HEK293 (cell line): ENCODE measurements around the gene CTIF.

Source experiments
- CTCF ChIA-PET: fragments of 350-600 bp; formaldehyde crosslinking; extraction: SDS; loops from one replicate; lab custom pipeline; 2021; ENCODE audit warnings: antibody characterized with exemption; lab: Yijun Ruan, JAX
- POLR2A ChIA-PET: fragments of 300-600 bp; formaldehyde crosslinking; extraction: SDS; loops from one replicate; lab custom pipeline; 2020; ENCODE audit warnings: antibody characterized with exemption, inconsistent platforms; lab: Yijun Ruan, JAX
- H3K27ac ChIP-seq: fragments of 200-500 bp; sonication (Bioruptor generic); 2 replicates; pipeline ENCODE4 v1.5.1; 2014; ENCODE audit warnings: low read depth, low read length, control low read depth, inconsistent platforms; ENCODE audit errors: extremely low read depth
- H3K36me3 ChIP-seq, 2 experiments: fragments of 200-500 bp in 1 of 2; sonication (Bioruptor generic) in 1 of 2; 1 replicate in 1 of 2; 2 replicates in 1 of 2; pipeline ENCODE4 v1.5.1; 2014 to 2017; ENCODE audit warnings: inconsistent platforms in 2 of 2, low read length in 2 of 2; ENCODE audit not compliant: control insufficient read depth in 2 of 2, insufficient read depth in 1 of 2
- H3K4me1 ChIP-seq: fragments of 200-500 bp; sonication (Bioruptor generic); 2 replicates; pipeline ENCODE4 v1.5.1; 2014; ENCODE audit warnings: mild to moderate bottlenecking, low read length, inconsistent platforms; ENCODE audit not compliant: control insufficient read depth, insufficient read depth
- H3K4me3 ChIP-seq: 2 replicates; pipeline ENCODE4 v1.5.1; 2011; ENCODE audit warnings: low read depth, mild to moderate bottlenecking, control low read depth, low read length, moderate library complexity
- H3K9me3 ChIP-seq: fragments of 200-500 bp; sonication (Bioruptor generic); 2 replicates; pipeline ENCODE4 v1.5.1; 2014; ENCODE audit warnings: low read depth, low read length, inconsistent platforms; ENCODE audit not compliant: control insufficient read depth, insufficient read depth
- FEZF1 ChIP-seq: fragments of 450-650 bp; formaldehyde crosslinking; IDR thresholded peaks from 2 replicates; pipeline ENCODE4 v1.5.1; 2016; ENCODE audit warnings: missing biosample characterization, missing genetic modification characterization
- GLI2 ChIP-seq: fragments of 450-650 bp; formaldehyde crosslinking; IDR thresholded peaks from 2 replicates; pipeline ENCODE4; 2017; ENCODE audit warnings: missing biosample characterization, missing genetic modification characterization, low read depth, borderline replicate concordance
- GLI4 ChIP-seq: fragments of 450-650 bp; formaldehyde crosslinking; IDR thresholded peaks from 2 replicates; pipeline ENCODE4 v1.5.1; 2016; ENCODE audit warnings: missing biosample characterization, missing genetic modification characterization
- INSM2 ChIP-seq: fragments of 450-650 bp; formaldehyde crosslinking; IDR thresholded peaks from 2 replicates; pipeline ENCODE4 v1.5.1; 2016; ENCODE audit warnings: missing biosample characterization, missing genetic modification characterization
- KLF10 ChIP-seq: fragments of 450-650 bp; IDR thresholded peaks from 2 replicates; pipeline ENCODE4 v1.5.1; 2018; ENCODE audit warnings: missing biosample characterization, mild to moderate bottlenecking, missing genetic modification characterization
- KLF8 ChIP-seq: fragments of 450-650 bp; formaldehyde crosslinking; IDR thresholded peaks from 2 replicates; pipeline ENCODE4 v1.5.1; 2016; ENCODE audit warnings: missing biosample characterization, missing genetic modification characterization
- REPIN1 ChIP-seq: fragments of 450-650 bp; formaldehyde crosslinking; IDR thresholded peaks from 2 replicates; pipeline ENCODE4 v1.5.1; 2017; ENCODE audit warnings: missing biosample characterization, missing genetic modification characterization, low read depth
- SCRT1 ChIP-seq: fragments of 450-650 bp; formaldehyde crosslinking; IDR thresholded peaks from 2 replicates; pipeline ENCODE4 v1.5.1; 2016; ENCODE audit warnings: missing biosample characterization, missing genetic modification characterization, borderline replicate concordance
- SETDB1 ChIP-seq: IDR thresholded peaks from one replicate; pipeline ENCODE4 v1.6.1; 2017; ENCODE audit warnings: mild to moderate bottlenecking, low read length, moderate library complexity, mixed read lengths; ENCODE audit not compliant: insufficient read length
- SP2 ChIP-seq: fragments of 450-650 bp; formaldehyde crosslinking; IDR thresholded peaks from 2 replicates; pipeline ENCODE4 v1.5.1; 2016; ENCODE audit warnings: missing biosample characterization, missing genetic modification characterization
- TRIM28 ChIP-seq: IDR thresholded peaks from 2 replicates; pipeline ENCODE4 v1.6.1; 2011; ENCODE audit warnings: low read length, control low read depth, borderline replicate concordance
- ZBTB48 ChIP-seq: fragments of 450-650 bp; formaldehyde crosslinking; IDR thresholded peaks from 2 replicates; pipeline ENCODE4 v1.5.1; 2016; ENCODE audit warnings: missing biosample characterization, missing genetic modification characterization
- ZBTB7A ChIP-seq: fragments of 450-650 bp; formaldehyde crosslinking; IDR thresholded peaks from 2 replicates; pipeline ENCODE4 v1.5.1; 2016; ENCODE audit warnings: low read depth, missing biosample characterization, missing genetic modification characterization
- ZFP41 ChIP-seq: fragments of 450-650 bp; formaldehyde crosslinking; IDR thresholded peaks from 2 replicates; pipeline ENCODE4 v1.5.1; 2016; ENCODE audit warnings: missing biosample characterization, missing genetic modification characterization, borderline replicate concordance
- ZIC2 ChIP-seq: fragments of 450-650 bp; formaldehyde crosslinking; IDR thresholded peaks from 2 replicates; pipeline ENCODE4 v1.5.1; 2016; ENCODE audit warnings: missing biosample characterization, missing genetic modification characterization
- ZNF112 ChIP-seq: fragments of 450-650 bp; formaldehyde crosslinking; IDR thresholded peaks from 2 replicates; pipeline ENCODE4 v1.5.0; 2017; ENCODE audit warnings: missing biosample characterization, missing genetic modification characterization
- ZNF16 ChIP-seq: fragments of 450-650 bp; formaldehyde crosslinking; IDR thresholded peaks from 2 replicates; pipeline ENCODE4 v1.5.1; 2016; ENCODE audit warnings: low read depth, missing biosample characterization, missing genetic modification characterization
- ZNF18 ChIP-seq: fragments of 450-650 bp; formaldehyde crosslinking; IDR thresholded peaks from 2 replicates; pipeline ENCODE4 v1.5.1; 2016; ENCODE audit warnings: missing biosample characterization, missing genetic modification characterization
- ZNF221 ChIP-seq: fragments of 450-650 bp; formaldehyde crosslinking; IDR thresholded peaks from 2 replicates; pipeline ENCODE4 v1.5.1; 2017; ENCODE audit warnings: missing biosample characterization, missing genetic modification characterization, borderline replicate concordance
- ZNF398 ChIP-seq: fragments of 450-650 bp; formaldehyde crosslinking; IDR thresholded peaks from 2 replicates; pipeline ENCODE4 v1.5.1; 2017; ENCODE audit warnings: missing biosample characterization, missing genetic modification characterization
- ZNF600 ChIP-seq: fragments of 450-650 bp; formaldehyde crosslinking; IDR thresholded peaks from 2 replicates; pipeline ENCODE4 v1.5.1; 2016; ENCODE audit warnings: missing biosample characterization, missing genetic modification characterization
- ZNF768 ChIP-seq: fragments of 450-650 bp; formaldehyde crosslinking; IDR thresholded peaks from 2 replicates; pipeline ENCODE4 v1.5.1; 2018; ENCODE audit warnings: missing biosample characterization, mild to moderate bottlenecking, missing genetic modification characterization
- ZNF777 ChIP-seq: fragments of 450-650 bp; formaldehyde crosslinking; IDR thresholded peaks from 2 replicates; pipeline ENCODE4 v1.5.1; 2017; ENCODE audit warnings: missing biosample characterization, missing genetic modification characterization, borderline replicate concordance
- ZNF785 ChIP-seq: fragments of 450-650 bp; formaldehyde crosslinking; IDR thresholded peaks from 2 replicates; pipeline ENCODE4 v1.5.1; 2016; ENCODE audit warnings: missing biosample characterization, missing genetic modification characterization
- TF ChIP-seq, protein P1 (sequence below): fragments of 450-650 bp; formaldehyde crosslinking; IDR thresholded peaks from 2 replicates; pipeline ENCODE4 v1.5.1; 2016; ENCODE audit warnings: missing biosample characterization, missing genetic modification characterization
- TF ChIP-seq, protein P2 (sequence below): fragments of 450-650 bp; formaldehyde crosslinking; IDR thresholded peaks from 2 replicates; pipeline ENCODE4 v1.5.1; 2016; ENCODE audit warnings: missing biosample characterization, missing genetic modification characterization

Gene CTIF

GRCh38 chr18:48562075-48562474, 23.2 kb downstream of the CTIF start:
- ChIA-PET CTCF (interaction anchor here (1.7 kb wide), 1 partner anchor 13 kb away, joined by 4 read pairs; no protein-coding TSS in a partner anchor), POLR2A (no interaction called here)
- Histone ChIP-seq H3K27ac (no peak overlapping the region), H3K9me3 (no peaks in the 10 kb centered on the region), H3K36me3 (no peaks in the 10 kb centered on the region), H3K4me3 (no peak overlapping the region), H3K4me1 (no peaks in the 10 kb centered on the region)
- TF ChIP-seq ZNF768, result peak; percentile 53; the same call in 1 of the 2 replicates
- no peak for TF ChIP-seq ZFP41
- no peak for TF ChIP-seq SETDB1
- no peak for TF ChIP-seq SP2 (tag by site-specific recombination)
- TF ChIP-seq INSM2 (tag by site-specific recombination), result no peak
- TF ChIP-seq ZNF16 (tag by site-specific recombination), result no peak

GRCh38 chr18:48563027-48563426, 24.2 kb downstream of the CTIF start:
- no peak overlapping the region for H3K4me3 ChIP-seq
- POLR2A ChIA-PET, result no interaction called here
- no peaks in the 10 kb centered on the region for H3K9me3 ChIP-seq
- no peaks in the 10 kb centered on the region for H3K4me1 ChIP-seq
- no peak overlapping the region for H3K27ac ChIP-seq
- no peak for TF ChIP-seq ZNF221 (tag by site-specific recombination)
- TF ChIP-seq GLI2 (tag by site-specific recombination), result no peak
- TF ChIP-seq, protein P1, sequence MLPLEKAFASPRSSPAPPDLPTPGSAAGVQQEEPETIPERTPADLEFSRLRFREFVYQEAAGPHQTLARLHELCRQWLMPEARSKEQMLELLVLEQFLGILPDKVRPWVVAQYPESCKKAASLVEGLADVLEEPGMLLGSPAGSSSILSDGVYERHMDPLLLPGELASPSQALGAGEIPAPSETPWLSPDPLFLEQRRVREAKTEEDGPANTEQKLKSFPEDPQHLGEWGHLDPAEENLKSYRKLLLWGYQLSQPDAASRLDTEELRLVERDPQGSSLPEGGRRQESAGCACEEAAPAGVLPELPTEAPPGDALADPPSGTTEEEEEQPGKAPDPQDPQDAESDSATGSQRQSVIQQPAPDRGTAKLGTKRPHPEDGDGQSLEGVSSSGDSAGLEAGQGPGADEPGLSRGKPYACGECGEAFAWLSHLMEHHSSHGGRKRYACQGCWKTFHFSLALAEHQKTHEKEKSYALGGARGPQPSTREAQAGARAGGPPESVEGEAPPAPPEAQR (tag by site-specific recombination), result no peak
- TF ChIP-seq, protein P2, sequence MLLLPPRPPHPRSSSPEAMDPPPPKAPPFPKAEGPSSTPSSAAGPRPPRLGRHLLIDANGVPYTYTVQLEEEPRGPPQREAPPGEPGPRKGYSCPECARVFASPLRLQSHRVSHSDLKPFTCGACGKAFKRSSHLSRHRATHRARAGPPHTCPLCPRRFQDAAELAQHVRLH, result no peak
- no peak for TF ChIP-seq ZNF785 (tag by site-specific recombination)
- no peak for TF ChIP-seq FEZF1 (tag by site-specific recombination)
- TF ChIP-seq ZNF398 (tag by site-specific recombination), result no peak
- no peak for TF ChIP-seq ZNF112 (tag by site-specific recombination)
- no peak for TF ChIP-seq ZIC2 (tag by site-specific recombination)
- TF ChIP-seq SCRT1, result no peak
- no peak for TF ChIP-seq KLF8 (tag by site-specific recombination)
- no peak for TF ChIP-seq ZNF600 (tag by site-specific recombination)
- TF ChIP-seq KLF10, result no peak
- TF ChIP-seq TRIM28, result no peak
- no peak for TF ChIP-seq ZNF18 (tag by site-specific recombination)
- TF ChIP-seq ZNF777 (tag by site-specific recombination), result no peak
- no peak for TF ChIP-seq ZBTB48
- no peak for TF ChIP-seq REPIN1 (tag by site-specific recombination)
- TF ChIP-seq ZBTB7A (tag by site-specific recombination), result no peak
- no peak for TF ChIP-seq GLI4 (tag by site-specific recombination)
- no peaks in the 10 kb centered on the region for H3K36me3 ChIP-seq
- CTCF ChIA-PET, result interaction anchor here (1.7 kb wide), 1 partner anchor 12 kb away, joined by 4 read pairs; no protein-coding TSS in a partner anchor
